Ammon's horn (tissue), 1 donor: ENCODE measurements around the gene GLT8D2.

Source experiments
- DNase-seq: peaks from one replicate; pipeline ENCODE4 v3.0.0-alpha.2; 2016; ENCODE audit warnings: low spot score

GLT8D2 gene

DNA sequence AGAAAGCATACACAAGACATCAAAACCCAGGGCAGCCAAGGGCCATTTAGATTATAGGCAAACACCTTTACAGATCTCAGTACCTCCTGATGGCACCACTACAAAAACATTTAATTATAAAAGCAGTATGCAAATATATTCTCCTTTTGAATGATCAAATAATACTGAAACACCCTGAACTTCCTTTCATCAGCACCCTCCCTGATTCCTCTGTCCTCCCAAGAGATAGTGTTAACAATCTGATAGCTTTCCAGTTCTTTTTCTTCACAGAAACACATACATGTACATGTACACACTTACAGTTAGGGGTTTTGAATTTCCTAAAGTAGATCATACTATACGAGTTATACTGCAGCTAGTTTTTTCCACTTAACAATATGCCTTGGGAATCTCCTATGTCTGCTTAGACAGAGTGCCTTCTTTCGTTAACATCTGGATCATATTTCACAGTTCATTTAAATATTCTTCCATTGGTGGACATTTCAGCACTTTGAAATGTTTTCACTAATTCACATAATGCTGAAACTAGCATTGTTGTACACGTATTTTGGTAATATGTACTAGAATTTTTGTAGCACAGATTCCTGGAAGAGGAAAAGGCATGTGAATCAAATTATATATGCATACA is 49.1 kb downstream of the GLT8D2 start:
- DNase-seq = no peak

DNA sequence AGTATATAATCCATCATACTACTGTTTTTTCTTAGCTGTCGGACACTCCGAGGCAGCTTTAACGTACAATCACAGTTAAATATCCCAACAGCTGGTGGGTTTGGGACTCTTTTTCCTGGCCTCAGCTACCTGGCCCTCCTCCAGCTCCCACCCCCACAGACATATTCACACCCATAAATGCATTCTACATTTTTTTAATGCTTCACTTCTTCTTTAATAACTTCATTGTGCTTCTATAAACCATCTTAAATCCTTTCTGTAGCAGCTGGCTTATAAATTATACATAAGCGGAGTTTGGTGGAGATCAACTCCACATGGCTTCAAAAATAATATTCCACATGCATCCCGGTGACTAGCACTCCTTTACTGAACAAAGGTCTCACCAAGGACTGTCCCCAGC is 51.0 kb downstream of the GLT8D2 start:
- no peak for DNase-seq

DNA sequence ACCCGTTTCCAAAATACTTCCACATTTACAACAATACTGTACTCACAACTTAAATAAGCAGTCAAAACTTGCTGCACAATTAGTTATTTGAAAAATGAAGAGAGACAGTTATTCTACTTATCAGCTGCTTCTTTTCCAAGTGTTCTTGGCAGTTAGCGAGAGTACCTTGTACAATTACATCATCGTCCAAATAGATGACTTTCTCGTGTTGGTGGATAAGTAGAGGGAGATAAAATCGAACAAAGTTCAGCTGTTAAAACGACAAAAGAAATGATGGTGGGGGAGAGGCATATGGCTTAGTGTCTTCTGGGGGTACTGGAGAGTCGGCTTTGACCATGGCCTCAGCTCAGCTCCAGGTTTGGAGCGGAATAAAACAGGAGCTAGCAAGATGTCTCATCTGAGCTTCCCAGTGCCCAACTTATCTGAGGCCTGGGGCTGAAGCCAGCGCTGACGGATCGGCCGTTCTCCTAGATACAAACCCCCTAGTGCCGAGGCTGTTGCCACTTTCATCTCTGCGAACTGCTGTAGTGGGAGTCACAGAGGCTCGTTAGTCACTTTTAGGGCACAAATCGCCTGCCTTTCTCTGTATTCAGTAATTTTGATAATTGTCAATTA is 52.6 kb downstream of the GLT8D2 start:
- DNase-seq = no peak

- DNase-seq = no peak
Measured at GRCh38 chr12:103996595-103996994, 53.4 kb downstream of the GLT8D2 start.

GRCh38 chr12:103994235-103994634 is 55.8 kb downstream of the GLT8D2 start:
- no peak for DNase-seq

DNA sequence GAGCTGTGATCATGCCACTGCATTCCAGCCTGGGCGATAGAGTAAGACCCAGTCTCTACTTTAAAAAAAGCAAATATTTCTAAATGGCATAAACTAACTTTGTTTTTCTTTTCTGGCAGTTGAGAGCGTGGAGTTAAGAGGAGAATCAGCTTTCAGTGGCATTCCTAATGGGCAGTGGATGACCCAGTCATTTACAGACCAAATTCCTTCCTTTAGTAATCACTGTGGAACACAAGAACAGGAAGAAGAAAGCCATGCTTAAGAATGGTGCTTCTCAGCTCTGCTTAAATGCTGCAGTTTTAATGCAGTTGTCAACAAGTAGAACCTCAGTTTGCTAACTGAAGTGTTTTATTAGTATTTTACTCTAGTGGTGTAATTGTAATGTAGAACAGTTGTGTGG is 63.2 kb downstream of the GLT8D2 start:
- DNase-seq = no peak

DNA sequence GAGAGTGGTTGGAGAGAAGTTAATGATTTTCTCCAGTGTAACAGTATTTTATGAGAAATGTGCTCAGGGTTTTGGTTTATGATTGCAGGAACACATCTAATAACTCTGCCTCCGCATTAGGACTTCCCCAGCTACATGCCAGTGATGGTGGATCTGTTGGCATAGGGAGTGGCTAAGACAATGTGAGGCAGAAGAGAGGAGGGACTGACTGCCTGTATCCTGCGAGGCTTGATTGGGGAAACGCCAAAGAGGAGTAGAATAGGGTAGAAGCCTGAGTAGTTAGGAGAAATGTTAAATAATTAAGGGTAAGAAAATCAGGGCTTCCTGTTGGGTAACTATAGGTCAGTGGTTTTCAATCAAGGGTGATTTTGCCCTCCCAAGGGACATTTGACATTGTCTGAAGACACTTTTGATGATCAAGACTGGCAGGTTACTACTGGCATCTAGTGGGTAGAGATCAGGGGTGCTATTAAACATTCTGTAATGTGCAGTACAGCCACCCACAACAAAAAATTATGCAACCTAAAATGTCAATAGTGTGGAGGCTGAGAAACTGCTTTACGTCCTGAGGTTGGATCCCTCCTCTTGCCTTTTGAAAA is 71.5 kb downstream of the GLT8D2 start:
- no peak for DNase-seq

DNA sequence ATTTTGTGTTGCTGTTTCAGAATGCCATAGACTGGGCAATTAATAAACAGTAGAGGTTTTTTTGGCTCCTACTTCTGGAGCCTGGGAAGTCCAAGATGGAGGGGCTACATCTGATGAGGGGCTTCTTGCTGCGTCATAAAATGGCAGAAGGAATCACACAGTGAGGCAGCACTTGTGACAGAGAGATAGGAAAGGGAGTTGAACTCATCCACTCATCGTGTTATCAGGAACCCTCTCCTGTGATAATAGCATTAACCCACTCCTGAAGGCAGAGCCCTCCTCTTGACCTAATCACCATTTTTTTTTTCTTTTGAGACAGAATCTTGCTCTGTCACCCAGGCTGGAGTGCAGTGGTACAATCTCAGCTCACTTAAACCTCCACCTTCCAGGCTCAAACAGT is 74.6 kb downstream of the GLT8D2 start:
- DNase-seq = no peak

DNA sequence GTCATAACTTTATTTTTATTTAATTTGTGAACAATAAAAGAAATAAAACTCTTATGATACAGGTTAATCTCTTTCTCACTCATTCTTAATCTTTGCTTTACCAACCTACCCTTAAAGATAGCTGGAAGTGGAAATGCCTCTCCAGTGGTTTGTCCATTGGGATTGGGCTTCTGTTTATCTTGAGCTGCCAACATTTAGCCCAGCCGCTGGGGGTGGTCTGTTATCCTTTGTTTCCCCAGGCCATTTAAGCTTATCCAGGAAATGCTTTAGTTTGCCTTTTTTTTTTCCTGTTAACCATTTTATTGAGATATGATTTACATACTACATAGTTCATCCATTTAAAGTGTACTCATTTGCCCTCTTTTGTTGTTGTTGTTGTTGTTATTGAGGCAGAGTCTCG is 76.1 kb downstream of the GLT8D2 start:
- no peak for DNase-seq

DNA sequence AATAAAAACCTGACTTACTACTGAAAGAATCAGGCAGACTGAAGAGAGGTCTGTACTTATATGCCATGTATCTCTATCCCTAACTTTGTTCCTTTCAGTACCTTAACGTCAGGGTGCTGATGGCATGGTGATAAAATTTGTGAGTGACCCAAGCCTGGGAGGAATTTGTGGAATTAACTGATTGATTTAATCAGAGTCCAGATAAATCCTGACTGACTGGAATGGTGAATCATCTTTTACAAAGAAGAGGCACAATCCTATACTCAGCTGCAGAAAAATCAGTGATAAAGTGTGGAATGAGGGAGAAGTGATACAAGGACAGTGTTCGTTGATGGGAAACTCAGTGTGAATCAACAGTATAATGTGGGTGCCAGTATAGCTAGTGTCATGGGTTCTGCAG is 80.6 kb downstream of the GLT8D2 start:
- no peak for DNase-seq

DNA sequence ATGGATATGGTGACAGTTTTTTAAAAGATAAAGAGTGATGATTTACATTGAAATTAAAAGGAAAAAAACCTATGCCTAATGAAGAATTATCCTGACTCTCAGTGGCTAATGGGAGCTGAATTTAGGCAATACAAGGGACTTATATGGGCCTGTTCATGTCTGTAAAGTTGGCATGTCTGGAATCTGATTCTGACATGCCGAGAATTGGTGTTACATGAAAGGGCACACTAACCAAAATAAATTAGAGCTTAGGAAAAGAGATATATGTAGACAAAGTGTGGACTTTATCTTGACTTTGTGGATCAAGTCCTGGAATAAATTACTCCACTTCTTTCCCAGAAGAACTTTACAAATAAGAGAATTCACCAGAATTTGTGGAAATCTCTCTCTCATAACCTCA is 83.3 kb downstream of the GLT8D2 start:
- no peak for DNase-seq

DNA sequence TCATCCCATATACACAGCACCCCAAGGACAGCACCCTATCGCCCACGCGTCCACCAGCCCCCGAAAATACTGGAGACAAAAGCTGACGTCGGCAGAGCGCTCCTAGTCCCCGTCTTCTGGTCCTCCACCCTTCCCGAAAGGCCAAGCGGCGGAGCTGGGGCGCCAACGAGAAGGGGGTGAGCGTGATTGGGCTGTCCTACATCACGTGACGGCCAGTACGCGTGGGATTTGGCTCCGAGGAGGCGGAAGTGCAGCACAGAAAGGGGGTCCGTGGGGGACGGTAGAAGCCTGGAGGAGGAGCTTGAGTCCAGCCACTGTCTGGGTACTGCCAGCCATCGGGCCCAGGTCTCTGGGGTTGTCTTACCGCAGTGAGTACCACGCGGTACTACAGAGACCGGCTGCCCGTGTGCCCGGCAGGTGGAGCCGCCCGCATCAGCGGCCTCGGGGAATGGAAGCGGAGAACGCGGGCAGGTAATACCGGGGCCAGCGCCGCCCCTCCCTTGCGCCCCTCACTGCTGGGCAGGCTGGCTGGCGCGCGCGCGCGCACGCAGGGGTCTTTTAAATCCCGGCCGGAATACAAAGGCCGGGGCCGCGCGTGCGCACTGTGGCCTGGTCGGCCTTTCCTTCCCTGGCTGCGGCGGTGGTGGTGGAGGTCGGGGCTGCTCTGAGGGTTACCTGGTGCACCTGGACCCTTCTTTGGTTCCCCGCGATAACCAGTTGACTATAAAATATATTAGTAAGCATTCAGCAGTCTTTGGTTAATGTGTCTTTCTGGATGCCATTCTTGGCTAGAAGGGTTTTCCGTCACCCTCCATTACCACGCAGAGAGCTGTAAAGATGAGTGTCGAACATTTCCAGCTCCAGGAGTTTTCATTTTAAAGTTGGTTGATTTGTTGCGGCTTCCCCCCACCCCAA is 84.1 kb downstream of the GLT8D2 start, which contains the start of gene TDG:
TDG (plus strand) TSS at position 283 of the 915 bp plus-strand sequence; CDS start at position 449, 166 bp downstream.
- DNase-seq = peak; percentile 99

DNA sequence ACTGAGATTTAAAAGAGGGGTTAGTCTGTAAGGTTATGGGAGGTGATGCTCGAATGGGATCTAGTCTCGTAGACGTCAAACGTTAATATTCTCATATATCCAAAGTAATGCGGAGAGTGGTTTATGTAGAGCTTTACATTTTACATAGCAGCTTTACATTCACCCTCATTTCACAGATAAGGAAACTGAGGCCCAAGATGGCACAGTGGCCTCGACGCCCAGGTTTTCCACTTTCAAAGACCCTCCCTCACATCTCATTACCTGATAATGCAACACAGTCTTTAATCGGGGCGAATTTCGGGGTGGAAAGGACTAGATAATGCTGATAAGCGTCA is 84.8 kb downstream of the GLT8D2 start:
- DNase-seq = no peak

DNA sequence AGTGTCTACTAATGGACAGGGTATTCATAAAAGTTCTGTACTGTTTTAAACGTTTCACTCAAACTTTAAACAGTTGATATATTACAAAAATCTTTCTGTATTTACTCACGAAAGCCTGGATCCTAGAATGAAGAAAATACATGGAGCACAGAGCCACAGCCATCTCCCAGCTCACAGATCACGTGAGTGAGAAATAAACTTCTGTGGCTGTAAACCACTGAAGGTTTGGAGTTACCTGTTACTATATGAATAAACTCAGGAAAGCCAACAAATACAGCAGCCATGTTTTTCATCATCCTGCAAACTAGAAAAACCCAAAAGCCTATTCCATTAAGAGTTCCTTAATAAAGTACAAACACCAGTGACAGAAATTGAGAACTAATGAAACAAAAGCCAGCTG is 85.2 kb downstream of the GLT8D2 start:
- no peak for DNase-seq

GRCh38 chr12:103962493-103962892 is 87.5 kb downstream of the GLT8D2 start:
- no peak for DNase-seq

- no peak for DNase-seq
Measured at GRCh38 chr12:103960616-103961227, 89.3 kb downstream of the GLT8D2 start.

- DNase-seq = no peak
Measured at GRCh38 chr12:103958621-103959020, 91.4 kb downstream of the GLT8D2 start.

GRCh38 chr12:103957865-103958388 is 92.1 kb downstream of the GLT8D2 start:
- no peak for DNase-seq

DNA sequence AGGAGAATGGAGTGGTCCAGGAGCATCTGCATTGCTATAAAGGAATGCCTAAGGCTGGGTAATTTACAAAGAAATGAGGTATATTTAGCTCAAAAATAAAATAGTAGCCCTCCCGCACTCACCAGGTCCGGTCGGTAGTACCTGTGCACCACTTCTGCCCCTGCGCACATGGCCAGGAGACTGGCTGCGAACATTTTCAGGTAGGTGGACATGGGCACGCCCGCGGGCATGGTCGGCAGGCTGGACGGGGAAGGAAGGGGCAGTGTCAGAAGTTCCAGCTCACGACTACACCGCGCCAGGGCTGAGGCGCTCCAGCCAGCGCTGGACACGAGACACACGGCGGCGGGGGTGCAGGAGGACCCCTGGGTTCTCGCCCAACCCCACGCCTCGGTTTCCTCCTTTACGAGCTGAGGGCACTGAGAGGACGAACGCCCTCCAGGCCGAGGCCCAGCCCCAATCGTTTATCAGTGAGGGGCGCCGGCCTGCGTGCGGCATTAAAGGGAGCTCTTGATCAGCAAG is 93.4 kb downstream of the GLT8D2 start:
- no peak for DNase-seq

- DNase-seq = no peak
Measured at GRCh38 chr12:103955811-103956508, 94.0 kb downstream of the GLT8D2 start.

DNA sequence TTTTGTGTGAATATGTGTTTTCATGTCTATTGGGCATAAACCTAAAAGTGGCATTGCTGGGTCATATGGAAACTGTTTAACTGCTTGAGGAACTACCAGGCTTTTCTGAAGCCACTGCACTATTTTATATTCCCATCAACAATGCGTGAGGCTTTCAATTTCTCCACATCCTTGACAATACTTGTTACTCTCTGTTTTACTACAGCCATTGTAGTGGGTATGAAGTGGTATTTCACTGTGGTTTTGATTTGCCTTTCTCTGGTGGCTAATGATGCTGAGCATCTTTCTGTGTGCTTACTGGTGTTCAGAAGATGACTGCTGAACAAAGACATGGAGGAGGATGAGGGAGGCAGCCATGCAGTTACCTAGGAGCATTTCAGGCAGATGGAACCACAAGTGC is 97.5 kb downstream of the GLT8D2 start:
- DNase-seq = no peak
